ENCODE measurements around the gene AMOTL1. TPM values are rescaled to one million over a fixed set of nuclear protein-coding genes. Genes with fewer than 3 reads are reported as not detected.

AMOTL1 gene
- total and polyA plus RNA-seq, 11 donors: 6.2 to 76.0 (median 50.9) TPM

DNA sequence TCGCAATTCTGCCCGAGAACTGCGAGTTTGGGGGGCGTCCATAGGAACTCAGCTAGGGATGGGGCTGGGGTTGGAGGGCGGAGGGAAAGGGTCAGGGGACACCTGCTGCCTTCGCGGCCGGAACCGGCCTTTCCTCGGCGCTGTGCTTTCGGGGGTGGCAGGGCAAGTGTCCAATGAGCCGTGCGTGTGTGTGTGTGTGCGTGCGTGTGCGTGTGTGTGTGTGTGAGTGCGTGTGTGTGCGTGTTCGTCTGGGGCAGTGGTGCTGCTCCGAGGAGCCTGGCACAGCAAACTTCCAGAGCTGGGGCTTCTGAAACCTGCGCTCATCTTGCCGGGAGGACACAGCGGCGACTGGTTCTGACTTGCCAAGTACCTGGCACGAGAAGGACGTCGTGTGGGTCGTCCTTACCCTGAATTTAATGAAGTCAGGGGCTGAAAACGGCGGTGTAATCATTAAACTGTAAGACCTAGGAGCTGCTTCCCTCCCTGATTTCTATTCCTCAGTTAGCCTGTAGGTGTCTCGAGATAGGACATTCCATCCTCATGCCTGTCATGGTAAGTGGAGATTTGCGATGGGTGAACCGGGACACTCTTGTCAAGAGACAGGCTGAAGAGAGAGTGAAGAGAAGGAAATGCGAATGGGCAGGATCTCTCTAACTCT is 27.0 kb upstream of the AMOTL1 start:
- Histone ChIP-seq H3K4me3 (peak overlapping the region; percentile 41 to 80 (median 62)), H3K9me3 (no peaks in the 10 kb centered on the region), H3K36me3 (no peaks in the 10 kb centered on the region), H3K4me1 (peaks cover 0 to 24% (median 9%) of the 10 kb centered on the region in 12 donors), H3K27me3 (peaks cover 0 to 21% (median 0%) of the 10 kb centered on the region in 9 donors), H3K27ac (peak overlapping the region in 5 of 12 donors; percentile 1 to 70 (median 22))
- DNase-seq (peak in 3 of 5 donors; percentile 21 to 40 (median 22)), ATAC-seq (peak; percentile 66 to 87 (median 84))
- intact Hi-C loops (cut with DNase I): no loop called here
- 1 to 2% (median 2%) methylated on average over 28 to 35 of the region's 35 CpGs for WGBS, 4 donors
- TF ChIP-seq, protein P1, sequence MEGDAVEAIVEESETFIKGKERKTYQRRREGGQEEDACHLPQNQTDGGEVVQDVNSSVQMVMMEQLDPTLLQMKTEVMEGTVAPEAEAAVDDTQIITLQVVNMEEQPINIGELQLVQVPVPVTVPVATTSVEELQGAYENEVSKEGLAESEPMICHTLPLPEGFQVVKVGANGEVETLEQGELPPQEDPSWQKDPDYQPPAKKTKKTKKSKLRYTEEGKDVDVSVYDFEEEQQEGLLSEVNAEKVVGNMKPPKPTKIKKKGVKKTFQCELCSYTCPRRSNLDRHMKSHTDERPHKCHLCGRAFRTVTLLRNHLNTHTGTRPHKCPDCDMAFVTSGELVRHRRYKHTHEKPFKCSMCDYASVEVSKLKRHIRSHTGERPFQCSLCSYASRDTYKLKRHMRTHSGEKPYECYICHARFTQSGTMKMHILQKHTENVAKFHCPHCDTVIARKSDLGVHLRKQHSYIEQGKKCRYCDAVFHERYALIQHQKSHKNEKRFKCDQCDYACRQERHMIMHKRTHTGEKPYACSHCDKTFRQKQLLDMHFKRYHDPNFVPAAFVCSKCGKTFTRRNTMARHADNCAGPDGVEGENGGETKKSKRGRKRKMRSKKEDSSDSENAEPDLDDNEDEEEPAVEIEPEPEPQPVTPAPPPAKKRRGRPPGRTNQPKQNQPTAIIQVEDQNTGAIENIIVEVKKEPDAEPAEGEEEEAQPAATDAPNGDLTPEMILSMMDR (IDR thresholded peaks at IDR 0.05): peak; percentile 24 to 66 (median 54)
- no peak for TF ChIP-seq POLR2A (IDR thresholded peaks at IDR 0.05)

DNA sequence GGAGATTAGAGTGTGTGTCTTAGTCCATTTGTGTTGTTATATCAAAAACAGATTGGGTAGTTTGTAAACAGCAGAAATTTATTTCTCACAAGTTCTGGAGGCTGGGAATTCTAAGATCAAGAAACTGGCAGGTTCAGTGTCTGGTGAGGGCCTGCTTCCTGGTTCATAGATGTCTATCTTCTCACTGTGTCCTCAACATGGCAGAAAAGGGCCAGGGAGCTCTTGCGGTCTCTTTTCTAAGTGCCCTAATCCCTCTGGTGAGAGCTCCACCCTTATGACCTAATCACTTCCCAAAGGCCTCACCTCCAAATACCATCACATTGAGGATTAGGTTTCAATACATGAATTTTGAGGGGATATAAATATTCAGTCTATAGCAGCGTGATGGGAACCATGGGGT is 25.5 kb upstream of the AMOTL1 start:
- intact Hi-C loops (cut with DNase I): no loop called here
- ATAC-seq (no peak), DNase-seq (no peak)
- Histone ChIP-seq H3K4me1 (peaks cover 0 to 31% (median 10%) of the 10 kb centered on the region in 12 donors), H3K27ac (no peak overlapping the region), H3K9me3 (no peaks in the 10 kb centered on the region), H3K27me3 (peaks cover 0 to 21% (median 0%) of the 10 kb centered on the region in 9 donors), H3K36me3 (no peaks in the 10 kb centered on the region), H3K4me3 (no peak overlapping the region)
- TF ChIP-seq, protein P1 (IDR thresholded peaks at IDR 0.05): no peak
- TF ChIP-seq POLR2A (IDR thresholded peaks at IDR 0.05): no peak
- WGBS, 4 donors: 88 to 96% (median 95%) methylated on average over 2 of the region's 2 CpGs

DNA sequence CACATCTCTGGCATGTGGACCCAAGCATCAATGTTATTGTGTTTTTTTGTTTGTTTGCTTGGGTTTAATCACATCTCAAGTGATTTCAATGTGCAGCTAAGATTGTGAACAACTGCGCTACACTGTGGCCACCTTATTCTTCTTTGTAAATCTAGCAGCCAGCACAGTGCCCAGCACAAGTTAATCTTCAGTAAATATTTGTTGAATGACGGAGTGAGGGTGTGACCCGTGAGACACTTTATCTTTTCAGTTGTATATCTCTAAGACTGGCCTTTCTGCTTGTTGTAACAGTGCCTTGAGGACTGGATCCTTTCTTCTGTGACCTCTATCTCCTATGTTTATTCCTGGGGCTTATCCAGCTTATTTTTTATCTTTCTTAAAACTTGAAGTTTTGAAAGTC is 21.4 kb upstream of the AMOTL1 start:
- peaks cover 0 to 28% (median 11%) of the 10 kb centered on the region in 12 donors for H3K4me1 ChIP-seq
- DNase-seq (no peak), ATAC-seq (peak in 1 of 4 donors; percentile 34)
- H3K4me3 ChIP-seq: no peak overlapping the region
- no peaks in the 10 kb centered on the region for H3K36me3 ChIP-seq
- H3K27ac ChIP-seq: no peak overlapping the region
- no peaks in the 10 kb centered on the region for H3K27me3 ChIP-seq
- intact Hi-C loops (cut with DNase I): no loop called here
- TF ChIP-seq, protein P1 (IDR thresholded peaks at IDR 0.05): no peak
- no peak for TF ChIP-seq POLR2A (IDR thresholded peaks at IDR 0.05)
- H3K9me3 ChIP-seq: no peaks in the 10 kb centered on the region
- 62 to 82% (median 74%) methylated on average over 3 of the region's 3 CpGs for WGBS, 4 donors

DNA sequence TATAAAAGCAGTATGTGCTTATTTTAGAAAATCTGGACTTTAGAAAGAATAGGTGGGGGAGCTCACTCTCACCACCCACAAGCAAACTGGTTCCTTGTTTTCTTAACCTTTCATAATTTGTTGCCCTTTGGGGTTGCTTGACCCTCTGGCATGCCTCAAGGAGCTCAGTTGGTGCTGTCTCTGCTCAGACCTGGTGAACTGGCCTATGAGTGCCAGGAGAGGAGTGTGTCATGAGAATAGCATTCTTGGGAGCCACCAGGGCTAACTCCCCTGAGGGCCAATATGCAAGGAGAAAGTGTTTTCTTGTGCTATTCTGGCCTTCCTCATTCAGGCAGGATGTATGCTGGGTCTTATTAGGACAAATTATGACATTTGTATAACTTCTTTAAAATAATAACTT is 21.0 kb upstream of the AMOTL1 start:
- no peaks in the 10 kb centered on the region for H3K27me3 ChIP-seq
- H3K36me3 ChIP-seq: no peaks in the 10 kb centered on the region
- peaks cover 0 to 27% (median 11%) of the 10 kb centered on the region in 12 donors for H3K4me1 ChIP-seq
- H3K27ac ChIP-seq: no peak overlapping the region
- DNase-seq (no peak), ATAC-seq (no peak)
- TF ChIP-seq POLR2A (IDR thresholded peaks at IDR 0.05): no peak
- TF ChIP-seq, protein P1 (IDR thresholded peaks at IDR 0.05): no peak
- H3K9me3 ChIP-seq: no peaks in the 10 kb centered on the region
- intact Hi-C loops (cut with DNase I): no loop called here
- no peak overlapping the region for H3K4me3 ChIP-seq
